Right renal cortex interstitium (tissue), 3 donors: ENCODE measurements around the gene PKN3. TPM values are rescaled to one million over a fixed set of nuclear protein-coding genes. Genes with fewer than 3 reads are reported as not detected.

Source experiments
- DNase-seq, 3 donors: peaks; one replicate each; pipeline ENCODE4 v3.0.0-alpha.2; 2013; ENCODE audit warnings: low read depth in 3 of 3, low spot score in 2 of 3
- polyA plus RNA-seq, 3 donors: library from polyadenylated mRNA; unstranded; fragments of 120-200 nt; gene quantifications; one replicate each; pipeline ENCODE4 v1.2.1, GENCODE V29; 2013; ENCODE audit not compliant: insufficient read length in 3 of 3

Gene PKN3
- polyA plus RNA-seq, 3 donors: 8.3 to 10.2 (median 9.3) TPM

DNA sequence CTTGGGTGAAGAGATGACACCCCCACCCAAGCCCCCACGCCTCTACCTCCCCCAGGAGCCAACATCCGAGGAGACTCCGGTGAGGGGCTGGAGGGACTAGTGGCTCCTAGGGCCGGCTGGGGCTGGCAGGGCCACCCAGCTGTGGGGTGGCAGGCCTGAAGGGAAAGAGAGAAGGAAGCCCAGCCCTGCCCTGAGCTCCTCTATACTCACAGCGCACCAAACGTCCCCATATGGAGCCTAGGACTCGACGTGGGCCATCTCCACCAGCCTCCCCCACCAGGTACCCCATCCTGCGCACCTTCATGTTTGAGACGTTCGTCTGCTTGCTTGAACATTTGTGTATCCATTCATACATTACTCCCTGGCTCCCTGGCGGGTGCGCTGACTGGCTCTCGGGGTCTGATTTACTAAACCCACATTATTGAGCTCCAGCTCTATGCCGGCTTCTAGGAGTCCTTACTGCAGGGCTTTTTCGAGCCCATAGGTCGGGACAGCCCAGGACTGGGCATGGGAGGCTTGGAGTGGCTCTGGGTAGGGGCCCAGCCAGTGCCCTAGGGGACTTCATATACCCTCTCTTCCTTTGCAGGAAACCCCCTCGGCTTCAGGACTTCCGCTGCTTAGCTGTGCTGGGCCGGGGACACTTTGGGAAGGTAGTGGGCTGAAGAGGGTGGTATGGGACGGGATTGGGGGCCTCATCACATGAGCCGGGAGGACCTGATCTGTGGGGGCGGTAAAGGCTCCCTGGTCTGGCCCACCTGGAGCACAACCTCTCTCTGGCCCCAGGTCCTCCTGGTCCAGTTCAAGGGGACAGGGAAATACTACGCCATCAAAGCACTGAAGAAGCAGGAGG, 12.5 kb downstream of the PKN3 start:
- no peak for DNase-seq

GRCh38 chr9:128715436-128715750, 13.1 kb downstream of the PKN3 start:
- no peak for DNase-seq

DNA sequence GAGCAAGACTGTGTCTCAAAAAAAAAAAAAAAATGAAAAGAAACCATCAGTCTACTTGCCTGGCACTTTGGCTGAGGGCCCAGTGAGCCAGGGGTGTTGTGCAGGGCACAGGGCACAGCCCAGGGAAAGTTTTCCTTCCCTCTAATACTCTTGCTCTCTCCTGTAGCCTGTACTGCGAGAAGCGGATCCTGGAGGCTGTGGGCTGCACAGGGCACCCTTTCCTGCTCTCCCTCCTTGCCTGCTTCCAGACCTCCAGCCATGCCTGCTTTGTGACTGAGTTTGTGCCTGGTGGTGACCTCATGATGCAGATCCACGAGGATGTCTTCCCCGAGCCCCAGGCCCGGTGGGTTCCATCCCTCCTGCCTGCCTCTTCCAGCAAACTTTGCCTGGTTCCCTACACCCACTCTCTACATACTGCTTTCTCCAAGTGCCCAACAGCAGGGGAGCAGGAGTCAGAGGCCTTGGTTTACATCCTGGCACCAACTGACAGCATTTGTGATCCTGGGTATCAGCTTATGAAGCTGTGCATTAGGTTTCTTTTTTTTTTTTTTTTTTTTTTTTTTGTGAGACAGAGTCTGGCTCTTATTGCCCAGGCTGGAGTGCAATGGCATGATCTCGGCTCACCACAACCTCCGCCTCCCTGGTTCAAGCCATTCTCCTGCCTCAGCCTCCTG, 14.4 kb downstream of the PKN3 start:
- no peak for DNase-seq

DNA sequence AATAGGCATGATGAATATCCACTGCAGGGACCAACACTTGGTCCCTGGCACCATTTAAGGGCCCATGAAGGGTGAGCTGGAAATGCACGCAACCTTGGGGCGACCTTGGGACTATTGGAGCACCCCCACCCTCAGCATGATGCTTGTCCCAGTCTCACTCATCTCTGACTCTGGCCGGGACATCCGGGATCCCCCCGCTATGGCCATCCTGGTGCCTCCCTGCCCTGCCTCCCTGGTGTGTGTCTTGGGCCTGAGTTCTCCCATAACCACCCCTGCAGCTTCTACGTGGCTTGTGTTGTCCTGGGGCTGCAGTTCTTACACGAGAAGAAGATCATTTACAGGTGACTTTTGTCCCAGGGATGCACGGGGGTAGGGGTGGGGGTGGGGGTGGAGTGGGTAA, 15.7 kb downstream of the PKN3 start:
- no peak for DNase-seq

DNA sequence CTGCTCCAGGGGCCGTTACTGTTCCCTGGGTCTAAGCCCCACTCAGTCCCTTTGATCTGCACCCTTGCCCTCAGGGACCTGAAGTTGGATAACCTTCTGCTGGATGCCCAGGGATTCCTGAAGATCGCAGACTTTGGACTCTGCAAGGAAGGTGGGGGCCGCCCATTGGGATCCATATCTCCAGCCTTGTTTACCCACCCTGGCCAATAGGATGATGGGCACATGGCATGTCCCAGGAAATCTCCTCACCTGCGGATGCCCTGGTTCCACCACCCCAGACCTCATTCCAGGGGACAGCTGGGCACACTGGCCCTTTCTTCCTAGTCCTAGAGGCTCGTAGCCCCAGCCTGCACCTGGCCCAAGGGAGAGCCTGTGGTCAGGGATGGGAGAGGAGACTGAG, 16.2 kb downstream of the PKN3 start:
- DNase-seq: no peak

- DNase-seq: no peak
These were observed 17.8 kb downstream of the PKN3 start for GRCh38 chr9:128719919-128720605.

GRCh38 chr9:128720841-128721486, 18.7 kb downstream of the PKN3 start:
- DNase-seq: no peak

- DNase-seq: no peak
These were observed 19.2 kb downstream of the PKN3 start for GRCh38 chr9:128721487-128722010.

GRCh38 chr9:128722380-128723351, 20.4 kb downstream of the PKN3 start:
- DNase-seq: no peak

GRCh38 chr9:128723352-128723865, 21.1 kb downstream of the PKN3 start:
- DNase-seq: no peak

DNA sequence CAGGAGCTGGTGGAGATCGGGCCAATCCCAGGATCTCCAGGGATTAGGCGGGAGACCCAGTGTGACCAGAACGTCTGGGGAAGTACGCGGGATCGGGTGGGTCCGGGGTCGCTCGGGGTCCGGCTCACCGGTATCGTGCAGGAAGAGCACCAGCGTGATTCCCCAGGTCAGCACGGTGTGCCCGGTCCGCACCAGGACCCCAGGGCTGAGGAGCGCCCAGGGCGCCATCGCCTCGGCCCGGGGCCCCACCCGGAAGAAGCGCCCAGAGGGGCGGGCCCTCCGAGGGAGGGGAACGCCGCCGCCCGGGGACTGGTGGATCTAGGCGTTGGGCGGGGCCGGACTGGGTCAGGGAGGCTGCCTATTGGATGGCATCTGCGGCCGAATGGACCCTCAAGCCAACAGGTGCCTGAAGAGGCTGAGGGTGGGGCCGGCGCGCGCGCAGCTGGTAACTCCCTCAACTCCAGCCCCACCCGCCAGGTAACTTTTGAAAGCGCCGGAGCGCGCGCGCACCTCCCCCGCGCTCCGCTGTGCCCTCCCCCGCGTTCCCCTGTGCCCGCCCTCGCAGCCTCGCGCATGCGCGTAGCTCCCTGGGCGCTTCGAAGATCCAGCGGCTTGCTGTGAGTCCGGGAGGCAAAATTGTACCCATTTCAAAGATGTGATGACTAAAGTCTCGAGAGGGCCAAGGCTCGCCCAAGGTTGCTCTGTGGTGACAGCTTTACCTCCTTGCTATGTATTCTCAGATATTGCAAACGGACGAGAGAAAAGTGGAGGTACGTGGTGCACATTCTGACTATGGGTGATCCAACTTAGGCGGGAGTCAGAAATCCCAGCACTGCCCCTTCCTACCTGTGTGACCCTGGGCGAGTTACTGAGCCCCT, 21.8 kb downstream of the PKN3 start, which contains the start of gene ZDHHC12:
TSS of gene ZDHHC12 (minus strand) at position 262 of the 878 bp plus-strand sequence. CDS start at position 228, 34 bp downstream.
- peak; percentile 65 to 83 (median 74) for DNase-seq

DNA sequence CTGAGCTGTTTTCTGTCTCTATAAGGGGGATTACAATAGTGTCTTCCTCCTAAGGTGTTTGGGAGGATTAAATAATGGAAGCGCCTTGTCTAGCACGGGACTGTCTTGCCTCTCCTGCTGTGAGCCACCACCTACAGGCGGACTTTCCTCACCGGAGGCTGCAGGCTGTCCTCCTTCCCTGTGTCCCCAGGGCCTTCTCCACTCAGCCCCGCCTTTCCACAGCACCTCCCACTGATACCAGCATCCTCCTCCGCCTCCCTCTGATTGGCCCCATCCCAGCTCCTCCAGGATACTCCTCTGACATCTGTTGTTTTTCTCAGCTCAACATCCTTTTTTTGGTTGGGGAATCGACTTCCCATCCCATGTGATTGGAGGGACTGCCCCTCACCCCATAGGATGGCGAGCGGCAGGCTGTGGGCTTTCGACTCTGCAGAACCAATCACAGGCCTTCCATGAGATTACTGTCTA, 22.5 kb downstream of the PKN3 start:
- DNase-seq: no peak

DNA sequence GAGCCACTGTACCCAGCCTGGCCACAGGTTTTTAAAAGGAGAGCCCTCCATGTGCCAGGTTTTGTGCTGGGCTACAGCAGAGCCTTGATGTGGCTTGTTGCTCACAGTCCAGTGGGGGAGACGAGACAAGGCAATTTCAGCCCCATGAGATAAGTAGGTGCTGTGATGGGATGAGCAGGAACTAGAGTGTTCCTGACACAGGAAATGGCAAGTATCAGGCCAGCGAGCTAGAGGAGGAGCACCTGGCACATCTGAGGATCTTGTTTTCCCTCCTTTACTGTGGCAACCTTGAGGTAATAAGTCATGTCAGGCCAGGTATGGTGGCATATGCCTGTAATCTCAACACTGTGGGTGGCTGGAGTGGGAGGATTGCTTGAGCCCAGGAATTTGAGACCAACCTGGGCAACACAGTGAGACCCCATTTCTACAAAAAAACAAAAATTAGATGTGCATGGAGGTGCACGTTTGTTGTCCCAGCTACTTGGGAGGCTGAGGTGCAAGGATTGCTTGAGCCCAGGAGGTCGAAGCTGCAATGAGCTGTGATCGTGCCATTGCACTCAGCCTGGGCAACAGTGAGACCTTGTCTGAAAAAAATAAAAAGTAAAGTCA, 25.4 kb downstream of the PKN3 start:
- no peak for DNase-seq

DNA sequence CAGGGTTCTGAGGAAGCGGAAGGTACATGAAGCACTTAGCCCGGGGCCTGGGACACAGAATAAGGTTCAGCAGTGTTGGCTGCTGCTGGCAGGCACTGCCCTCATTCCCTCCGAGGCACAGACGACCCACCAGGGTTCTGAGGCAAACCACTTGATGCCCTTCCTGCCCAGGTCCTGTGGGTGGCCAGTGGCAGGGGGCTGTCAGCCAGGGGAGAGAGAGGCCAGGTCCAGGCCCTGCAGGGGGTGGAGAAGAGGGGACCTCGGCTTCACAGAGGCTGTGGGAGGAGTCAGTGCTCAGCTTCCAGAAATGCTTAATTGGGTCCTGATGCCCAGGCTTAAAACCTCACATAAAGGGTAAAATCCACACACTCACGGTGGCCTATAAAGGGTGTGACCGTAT, 26.0 kb downstream of the PKN3 start:
- no peak for DNase-seq

- no peak for DNase-seq
These were observed 27.0 kb downstream of the PKN3 start for GRCh38 chr9:128729302-128729701.

GRCh38 chr9:128729766-128730517, 27.6 kb downstream of the PKN3 start:
- no peak for DNase-seq

DNA sequence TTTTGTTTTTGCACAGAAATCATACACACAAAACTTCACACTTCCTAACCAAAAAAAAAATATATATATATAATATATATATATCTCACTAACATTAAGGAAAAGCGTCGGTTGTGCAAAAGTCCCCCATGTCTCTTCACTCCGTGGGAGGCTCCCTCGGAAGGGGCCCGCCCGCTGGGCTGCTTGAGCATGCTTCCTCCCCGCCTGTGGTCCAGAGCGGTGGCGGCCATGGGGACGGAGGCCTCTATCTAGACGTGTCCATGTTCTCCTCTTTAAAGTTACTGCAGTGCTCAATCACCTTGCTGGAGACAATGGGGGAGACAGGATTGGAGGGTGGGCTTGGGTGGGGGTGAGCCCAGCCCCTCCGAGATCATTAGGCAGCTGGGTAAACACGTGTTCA, 28.8 kb downstream of the PKN3 start:
- DNase-seq: no peak
